ENCODE results near the gene ADCYAP1R1.

- TF ChIP-seq CTCF (IDR thresholded peaks at IDR 0.05; ENCODE audit: low read depth, low read length) (no peak), EZH2phosphoT487 (IDR thresholded peaks at IDR 0.05; ENCODE audit: low read depth) (no peak)
Measured at GRCh38 chr7:31125171-31125570, 73.1 kb downstream of the ADCYAP1R1 start.

Data from OCI-LY3 (cell line).